Anterior cingulate cortex (tissue), 58 donors: Measurements from ENCODE around the gene ZNF709.
"Not testable (repeated sequence)": the region's sequence is repeated elsewhere in the genome, so short reads cannot be mapped to it uniquely, and the experiment has no call there.

ENCODE experiments used
- DNase-seq, 58 donors: peaks; one replicate each; lab custom pipeline; 2025; lab: John Stamatoyannopoulos, UW

Gene ZNF709

GRCh38 chr19:12484371-12485051, at the start of gene ZNF709:
Gene ZNF709 (minus strand): TSS chr19:12484816. CDS start chr19:12484657, 159 bp downstream.
- peak; percentile 37 to 94 (median 87) for DNase-seq

- no peak for DNase-seq
Observed at GRCh38 chr19:12527034-12527836, 42.6 kb upstream of the ZNF709 start.

GRCh38 chr19:12526542-12526941, 41.9 kb upstream of the ZNF709 start:
- no peak for DNase-seq

GRCh38 chr19:12521996-12522395, 37.4 kb upstream of the ZNF709 start:
- DNase-seq: no peak

GRCh38 chr19:12513531-12514061, 29.0 kb upstream of the ZNF709 start:
- peak in 52 of 58 donors; percentile 0 to 77 (median 34) for DNase-seq

DNA sequence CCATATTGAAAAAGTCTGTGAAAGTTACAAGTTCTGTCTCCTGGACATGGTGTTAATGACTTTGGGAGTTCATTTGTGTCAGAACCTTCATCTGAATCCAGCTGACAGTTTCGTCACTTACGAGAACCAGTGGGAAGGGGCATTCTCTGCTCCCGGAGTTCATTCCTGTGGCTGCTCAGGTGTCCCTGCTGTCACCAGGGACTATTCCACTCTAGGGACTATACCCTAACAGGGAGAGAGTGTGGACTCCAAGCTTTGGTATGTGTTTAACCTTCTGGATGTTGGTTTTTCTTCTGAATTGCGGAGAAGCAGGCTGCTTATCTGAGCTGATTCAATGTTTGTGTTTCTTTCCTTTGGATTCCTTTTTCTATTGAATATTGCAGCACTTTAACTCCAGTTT, 12.4 kb upstream of the ZNF709 start:
- DNase-seq: no peak

- DNase-seq: no peak
Observed at GRCh38 chr19:12496480-12496879, 11.9 kb upstream of the ZNF709 start.

DNA sequence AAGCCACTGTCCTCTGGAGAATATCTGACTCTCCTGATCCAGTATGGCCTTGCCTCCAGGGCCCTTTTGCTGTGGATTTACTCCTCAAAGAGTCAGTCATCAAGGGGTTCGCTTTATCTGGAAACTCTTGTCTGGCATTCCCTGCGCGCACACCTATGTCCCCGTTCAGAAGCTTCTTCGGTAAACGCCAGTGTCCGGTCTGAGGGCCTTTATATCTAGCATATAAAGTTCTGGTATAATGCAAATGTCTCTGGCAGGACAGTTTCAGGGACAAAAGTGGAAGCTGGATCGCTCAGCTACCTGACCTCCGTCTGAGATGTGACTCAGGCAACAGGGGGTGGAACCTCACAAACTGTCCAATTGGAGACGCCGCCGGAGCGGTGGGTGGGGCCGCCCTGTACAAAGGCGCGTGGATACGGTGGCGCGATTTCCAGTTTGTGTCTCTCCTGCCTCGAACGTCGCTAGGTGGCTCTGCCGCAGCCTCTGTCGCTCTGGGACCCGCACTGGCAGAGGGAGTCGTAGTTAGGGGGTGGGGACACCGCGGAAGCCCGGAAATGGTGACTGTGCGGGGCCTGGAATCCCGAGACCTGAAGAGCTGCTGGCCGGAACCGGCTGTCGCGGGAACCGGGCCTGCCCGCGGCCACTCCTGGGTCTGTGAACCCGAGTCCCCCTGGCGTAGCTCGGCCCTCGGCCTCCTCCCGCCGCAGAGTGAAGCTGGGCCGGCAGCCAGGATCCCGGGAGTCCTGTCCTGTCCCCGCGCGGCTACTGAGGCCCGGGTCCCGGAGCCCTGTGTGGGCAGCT, 10.6 kb upstream of the ZNF709 start:
- peak; percentile 57 to 98 (median 92) for DNase-seq

- no peak for DNase-seq
Observed at GRCh38 chr19:12494260-12494860, 9.7 kb upstream of the ZNF709 start.

- DNase-seq: not testable (repeated sequence)
Observed at GRCh38 chr19:12486265-12486783, 1.7 kb upstream of the ZNF709 start.

DNA sequence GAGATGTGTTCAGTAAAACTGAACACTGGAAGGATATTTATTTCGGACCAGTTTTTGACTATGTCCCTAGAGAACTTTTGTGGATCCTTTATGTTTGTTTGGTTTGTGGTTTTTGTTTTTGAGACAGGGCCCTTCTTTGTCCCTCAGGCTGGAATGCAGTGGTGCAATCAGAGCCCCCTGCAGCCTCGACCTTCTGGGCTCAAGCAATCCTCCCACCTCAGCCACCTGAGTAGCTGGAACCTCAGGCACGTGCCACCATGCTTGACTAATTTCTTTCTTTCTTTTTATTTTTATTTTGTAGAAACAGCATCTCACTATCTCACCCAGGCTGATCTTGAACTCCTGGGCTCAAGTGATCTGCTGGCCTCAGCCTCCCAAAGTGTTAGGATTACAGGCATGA, 955 bp upstream of the ZNF709 start:
- DNase-seq: no peak

DNA sequence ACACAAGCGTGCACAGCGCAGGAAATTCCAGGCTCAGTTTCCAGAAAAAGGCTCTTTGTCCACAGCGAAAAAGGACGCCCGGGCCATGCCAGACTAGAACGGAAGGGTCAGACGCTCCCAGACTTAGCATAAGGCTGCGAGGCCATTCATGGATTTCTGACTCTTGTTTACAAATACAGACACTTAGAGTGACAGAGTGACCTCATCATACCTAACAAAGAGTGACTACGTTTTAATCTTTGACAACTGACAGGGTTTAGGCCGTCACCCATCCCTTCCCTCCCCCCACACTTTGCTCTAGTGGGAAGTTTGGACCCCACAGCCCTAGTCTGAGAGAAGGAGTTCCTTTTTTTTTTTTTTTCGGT, 418 bp upstream of the ZNF709 start:
- DNase-seq: peak in 1 of 58 donors; percentile 70

- no peak for DNase-seq
Observed at GRCh38 chr19:12484011-12484370, 625 bp downstream of the ZNF709 start.

GRCh38 chr19:12482509-12482886, 2.1 kb downstream of the ZNF709 start:
- no peak for DNase-seq

- DNase-seq: no peak
Observed at GRCh38 chr19:12481781-12482508, 2.7 kb downstream of the ZNF709 start.

- no peak for DNase-seq
Observed at GRCh38 chr19:12478234-12478941, 6.2 kb downstream of the ZNF709 start.

- DNase-seq: not testable (repeated sequence)
Observed at GRCh38 chr19:12467651-12468050, 17.0 kb downstream of the ZNF709 start.

GRCh38 chr19:12465211-12465610, 19.4 kb downstream of the ZNF709 start:
- DNase-seq: no peak

- no peak for DNase-seq
Observed at GRCh38 chr19:12464769-12465168, 19.8 kb downstream of the ZNF709 start.
